ENCODE data around the gene COL6A5. TPM values are rescaled to one million over a fixed set of nuclear protein-coding genes. Genes with fewer than 3 reads are reported as not detected.

Gene COL6A5
- polyA plus RNA-seq, 1 of the 3 experiments (the other 2 are of a cell fraction), result not detected

GRCh38 chr3:130380398-130380797 is 34.9 kb downstream of the COL6A5 start:
- H3K27ac ChIP-seq (ENCODE audit: low read depth in 2 of 2, low read length in 1 of 2), result no peak overlapping the region
- H3K4me2 ChIP-seq, result no peak overlapping the region
- no peaks in the 10 kb centered on the region for H3K9me2 ChIP-seq
- no peak overlapping the region for H2AFZ ChIP-seq (ENCODE audit: low read depth)
- no peak overlapping the region for H3K9ac ChIP-seq
- no peak overlapping the region for H3K4me3 ChIP-seq (ENCODE audit: low read depth in 2 of 2, low read length in 1 of 2)
- POLR2A ChIA-PET, result no interaction called here
- H3F3A ChIP-seq (replicated peaks; ENCODE audit: insufficient read depth), result no peaks in the 10 kb centered on the region
- no peak for TF ChIP-seq GATA2 (CRISPR knock-in tag; IDR thresholded peaks at IDR 0.05)
- TF ChIP-seq RXRA (IDR thresholded peaks at IDR 0.05; ENCODE audit: borderline replicate concordance, low read depth), result no peak
- no peak for TF ChIP-seq POLR2AphosphoS5 (IDR thresholded peaks at IDR 0.05; ENCODE audit: low read depth, low read length)
- TF ChIP-seq TAF1 (IDR thresholded peaks at IDR 0.05; ENCODE audit: borderline replicate concordance, low read depth, low read length), result no peak
- no peak for TF ChIP-seq MAX (IDR thresholded peaks at IDR 0.05; ENCODE audit: low read depth)
- TF ChIP-seq PBX3 (IDR thresholded peaks at IDR 0.05), result no peak
- TF ChIP-seq SIN3A (IDR thresholded peaks at IDR 0.05; ENCODE audit: borderline replicate concordance, low read depth, low read length), result no peak
- H3K9me3 ChIP-seq, result no peaks in the 10 kb centered on the region
- no peaks in the 10 kb centered on the region for H3K79me2 ChIP-seq (ENCODE audit: insufficient read depth)
- H3K27me3 ChIP-seq (ENCODE audit: insufficient read depth), result no peaks in the 10 kb centered on the region
- H4K20me1 ChIP-seq (ENCODE audit: insufficient read depth), result no peaks in the 10 kb centered on the region
- no peaks in the 10 kb centered on the region for H3K4me1 ChIP-seq (ENCODE audit: control insufficient read depth in 1 of 2, insufficient read depth in 2 of 2, low read depth in 1 of 2, low read length in 1 of 2)
- no peak for DNase-seq
- no peaks in the 10 kb centered on the region for H3K36me3 ChIP-seq (replicated peaks in 1 of 2; ENCODE audit: control insufficient read depth in 1 of 2, insufficient read depth in 2 of 2, low read length in 1 of 2)
- CTCF ChIA-PET, result no interaction called here

- no peak overlapping the region for H3K27ac ChIP-seq (ENCODE audit: low read depth in 2 of 2, low read length in 1 of 2)
- ChIA-PET POLR2A (no interaction called here), CTCF (interaction anchor here (1.0 kb wide), 1 partner anchor 38 kb away, joined by 3 read pairs; the partner anchor contains the start of gene COL6A5)
- no peak overlapping the region for H3K4me2 ChIP-seq
- no peaks in the 10 kb centered on the region for H3K79me2 ChIP-seq (ENCODE audit: insufficient read depth)
- H3K4me3 ChIP-seq (ENCODE audit: low read depth in 2 of 2, low read length in 1 of 2), result no peak overlapping the region
- H4K20me1 ChIP-seq (ENCODE audit: insufficient read depth), result no peaks in the 10 kb centered on the region
- H3K4me1 ChIP-seq (ENCODE audit: control insufficient read depth in 1 of 2, insufficient read depth in 2 of 2, low read depth in 1 of 2, low read length in 1 of 2), result no peaks in the 10 kb centered on the region
- 10% methylated on average over 3 of the region's 3 CpGs for WGBS (ENCODE audit: low lambda C conversion rate)
- H3F3A ChIP-seq (replicated peaks; ENCODE audit: insufficient read depth), result no peaks in the 10 kb centered on the region
- H2AFZ ChIP-seq (ENCODE audit: low read depth), result no peak overlapping the region
- no peak for DNase-seq
- no peaks in the 10 kb centered on the region for H3K27me3 ChIP-seq (ENCODE audit: insufficient read depth)
- no peaks in the 10 kb centered on the region for H3K36me3 ChIP-seq (replicated peaks in 1 of 2; ENCODE audit: control insufficient read depth in 1 of 2, insufficient read depth in 2 of 2, low read length in 1 of 2)
- no peaks in the 10 kb centered on the region for H3K9me2 ChIP-seq
- no peak overlapping the region for H3K9ac ChIP-seq
- no peaks in the 10 kb centered on the region for H3K9me3 ChIP-seq
- TF ChIP-seq MXI1 (IDR thresholded peaks at IDR 0.05; ENCODE audit: low read depth, low read length), result no peak
- TF ChIP-seq CTCF (IDR thresholded peaks at IDR 0.05), result no peak
- no peak for TF ChIP-seq ZBTB33 (IDR thresholded peaks at IDR 0.05; ENCODE audit: borderline replicate concordance, low read depth)
- no peak for TF ChIP-seq MEF2A (IDR thresholded peaks at IDR 0.05; ENCODE audit: borderline replicate concordance, low read depth)
- no peak for TF ChIP-seq NFIC (IDR thresholded peaks at IDR 0.05; ENCODE audit: borderline replicate concordance)
- no peak for TF ChIP-seq RXRA (IDR thresholded peaks at IDR 0.05; ENCODE audit: borderline replicate concordance, low read depth)
- no peak for TF ChIP-seq RCOR1 (IDR thresholded peaks at IDR 0.05; ENCODE audit: low read length)
- no peak for TF ChIP-seq FOXM1 (IDR thresholded peaks at IDR 0.05; ENCODE audit: low read depth)
- no peak for TF ChIP-seq CHD2 (IDR thresholded peaks at IDR 0.05; ENCODE audit: low read length, partially characterized antibody)
- TF ChIP-seq USF2 (IDR thresholded peaks at IDR 0.05; ENCODE audit: borderline replicate concordance, low read depth, low read length), result no peak
- no peak for TF ChIP-seq REST (IDR thresholded peaks at IDR 0.05; ENCODE audit: low read depth, low read length)
- no peak for TF ChIP-seq ELF1 (IDR thresholded peaks at IDR 0.05)
- no peak for TF ChIP-seq RFX5 (IDR thresholded peaks at IDR 0.05; ENCODE audit: low read length)
- TF ChIP-seq FOXJ3 (CRISPR knock-in tag; IDR thresholded peaks at IDR 0.05), result no peak
Observed at GRCh38 chr3:130383424-130383823, 38.0 kb downstream of the COL6A5 start.

Measured in SK-N-SH (cell line).